ENCODE measurements around the gene CRYBG1. TPM values are rescaled to one million over a fixed set of nuclear protein-coding genes. Genes with fewer than 3 reads are reported as not detected.

CRYBG1 gene
- total and polyA plus RNA-seq, 10 of the 15 experiments (the other 5 are each of a cell fraction or from before 2014, with no cell fraction given) = 6.5 to 57.0 (median 25.2) TPM

- BruUV-seq (replicated peaks) = no TSS peak
- no peak overlapping the region; the same call in 1 of the 2 replicates for H2AFZ ChIP-seq (ENCODE audit: control insufficient read depth, low read depth, low read length)
- H3K4me3 ChIP-seq = no peak overlapping the region
- POLR2A ChIA-PET = no interaction called here
- H3K36me3 ChIP-seq (ENCODE audit: control insufficient read depth in 2 of 2, insufficient read depth in 2 of 2, low read length in 1 of 2) = 0 out of 4 replicates have a peak, but pooled peaks cover 0 to 6% of the 10 kb centered on the region in 2 experiments
- H3K9me3 ChIP-seq (replicated peaks; ENCODE audit: control insufficient read depth, insufficient read depth, low read length) = no peaks in the 10 kb centered on the region
- in situ Hi-C loops (cut with MboI) = no loop called here
- peaks cover 4% of the 10 kb centered on the region; the same call in 1 of the 2 replicates for H3K4me1 ChIP-seq (ENCODE audit: control insufficient read depth, insufficient read depth, low read length)
- intact Hi-C loops (cut with micrococcal nuclease; ENCODE audit: unreplicated experiment) = loop anchor here (2.0 kb wide), 1 partner anchor 16 kb away; the partner anchor contains the start of genes QRSL1 and RTN4IP1
- no peak for FAIRE-seq
- RAD21 ChIA-PET (ENCODE audit: unreplicated experiment) = interaction anchor here (1.2 to 2.0 kb wide), 3 partner anchors 90 to 367 kb away, joined by 3 to 7 read pairs (median 4); no protein-coding TSS in a partner anchor
- WGBS (ENCODE audit: insufficient coverage, insufficient replicate concordance, low lambda C conversion rate, missing lambda C conversion rate) = 87% methylated on average over 9 of the region's 9 CpGs
- ATAC-seq = no peak
- H3K79me2 ChIP-seq (ENCODE audit: control insufficient read depth, insufficient read depth, low read length) = no peaks in the 10 kb centered on the region
- no peaks in the 10 kb centered on the region for H4K20me1 ChIP-seq (ENCODE audit: control insufficient read depth, insufficient read depth)
- no peak overlapping the region for H3K27ac ChIP-seq (ENCODE audit: control insufficient read depth, insufficient read depth)
- no peaks in the 10 kb centered on the region for H3K27me3 ChIP-seq (replicated peaks in 1 of 2; ENCODE audit: control insufficient read depth in 2 of 2, insufficient read depth in 2 of 2, low read length in 1 of 2)
- SMC1A ChIA-PET (ENCODE audit: uncharacterized antibody, unreplicated experiment) = interaction anchor here (1.0 to 2.6 kb wide), 6 partner anchors 9 to 367 kb away, joined by 3 to 10 read pairs (median 4); partner anchors contain the start of genes QRSL1 and RTN4IP1
- H3K9ac ChIP-seq (ENCODE audit: control insufficient read depth, insufficient read depth, low read length) = no peak overlapping the region
- no peak for DNase-seq (ENCODE audit: low read depth, low spot score)
- CTCF ChIA-PET = interaction anchor here (1.3 kb wide), 1 partner anchor 17 kb away, joined by 4 read pairs; the partner anchor contains the start of gene QRSL1
- no peak for TF ChIP-seq NFYA (IDR thresholded peaks at IDR 0.05; ENCODE audit: borderline replicate concordance, low read depth, low read length)
- TF ChIP-seq ZBTB40 (IDR thresholded peaks at IDR 0.05; ENCODE audit: borderline replicate concordance) = peak; percentile 49
- TF ChIP-seq RUNX3 (IDR thresholded peaks at IDR 0.05; ENCODE audit: low read length) = peak; percentile 44; the same call in 1 of the 2 replicates
- TF ChIP-seq SP1 (IDR thresholded peaks at IDR 0.05; ENCODE audit: low read depth, low read length) = no peak
- no peak overlapping the region for H3K4me2 ChIP-seq (ENCODE audit: control insufficient read depth, insufficient read depth)
Measured at GRCh38 chr6:106612671-106613416, 252.3 kb downstream of the CRYBG1 start.
